Smooth muscle cell (in vitro differentiated cells): Measurements from ENCODE around the gene AGBL1. TPM values are rescaled to one million over a fixed set of nuclear protein-coding genes. Genes with fewer than 3 reads are reported as not detected.
A peak's percentile ranks its signal among the peaks of the same experiment; 100 is the strongest.
"Not testable (repeated sequence)": the region's sequence is repeated elsewhere in the genome, so short reads cannot be mapped to it uniquely, and the experiment has no call there.

Experiments used
- DNase-seq: peaks from one replicate; lab custom pipeline; 2025; ENCODE audit not compliant: unreplicated experiment; lab: John Stamatoyannopoulos, UW
- H2AFZ ChIP-seq: fragments of 200-600 bp; sonication (generic); 2 replicates; pipeline ENCODE4 v1.6.0; 2016; ENCODE audit warnings: antibody characterized with exemption, low read depth, mild to moderate bottlenecking
- H3F3A ChIP-seq: fragments of 200-600 bp; sonication (generic); 2 replicates; pipeline ENCODE4 v1.6.0; 2017; ENCODE audit warnings: antibody characterized with exemption, low read depth
- H3K27ac ChIP-seq: fragments of 200-600 bp; sonication (generic); 2 replicates; pipeline ENCODE4 v1.5.1; 2016; ENCODE audit warnings: low read depth, mild to moderate bottlenecking
- H3K27me3 ChIP-seq: fragments of 200-600 bp; sonication (generic); 2 replicates; pipeline ENCODE4 v1.6.1; 2016; ENCODE audit warnings: low read depth, mild to moderate bottlenecking
- H3K36me3 ChIP-seq: fragments of 200-600 bp; sonication (generic); 2 replicates; pipeline ENCODE4 v1.5.1; 2016; ENCODE audit warnings: low read depth
- H3K4me1 ChIP-seq: fragments of 200-600 bp; sonication (generic); 2 replicates; pipeline ENCODE4 v1.5.1; 2016; ENCODE audit warnings: low read depth
- H3K4me2 ChIP-seq: fragments of 200-600 bp; sonication (generic); 2 replicates; pipeline ENCODE4 v1.6.0; 2016; ENCODE audit warnings: mild to moderate bottlenecking
- H3K4me3 ChIP-seq: fragments of 200-600 bp; sonication (generic); 2 replicates; pipeline ENCODE4 v1.5.1; 2016; ENCODE audit warnings: mild to moderate bottlenecking
- H3K79me2 ChIP-seq: fragments of 200-600 bp; sonication (generic); 2 replicates; pipeline ENCODE4 v1.6.0; 2016; ENCODE audit warnings: low read depth, mild to moderate bottlenecking
- H3K9ac ChIP-seq: fragments of 200-600 bp; sonication (generic); 2 replicates; pipeline ENCODE4 v1.6.0; 2016; ENCODE audit warnings: low read depth
- H3K9me3 ChIP-seq: fragments of 200-600 bp; sonication (generic); replicated peaks from 2 replicates; pipeline ENCODE4 v1.5.1; 2016; ENCODE audit warnings: low read depth
- H4K20me1 ChIP-seq: fragments of 200-600 bp; sonication (generic); 2 replicates; pipeline ENCODE4 v1.6.0; 2016; ENCODE audit warnings: low read depth
- WGBS: methylation state at CpG from one replicate; pipeline ENCODE4 v1.1.7; 2016; ENCODE audit warnings: low lambda C conversion rate; 5-methylcytosine and 5-hydroxymethylcytosine counted together
- polyA plus RNA-seq: library from polyadenylated mRNA; unstranded; fragments of >200 nt; fragmentation: Nextera tagmentation; extraction: Ambion mirVana; gene quantifications from 2 replicates; pipeline ENCODE4 v1.2.1, GENCODE V29; 2016
- total RNA-seq: library from RNA; depleted of rRNA; stranded (reverse); fragments of >200 nt; gene quantifications from 2 replicates; pipeline ENCODE4 v1.2.3, GENCODE V29; 2014
- TF ChIP-seq, protein P1 (sequence below): fragments of 200-600 bp; sonication (generic); IDR thresholded peaks from 2 replicates; pipeline ENCODE4 v1.5.1; 2017; ENCODE audit warnings: borderline replicate concordance, mild to moderate bottlenecking, antibody characterized with exemption; ENCODE audit not compliant: insufficient read depth, poor library complexity, severe bottlenecking

The AGBL1 gene
- total and polyA plus RNA-seq, 2 experiments from 2014 or later: not detected

DNA sequence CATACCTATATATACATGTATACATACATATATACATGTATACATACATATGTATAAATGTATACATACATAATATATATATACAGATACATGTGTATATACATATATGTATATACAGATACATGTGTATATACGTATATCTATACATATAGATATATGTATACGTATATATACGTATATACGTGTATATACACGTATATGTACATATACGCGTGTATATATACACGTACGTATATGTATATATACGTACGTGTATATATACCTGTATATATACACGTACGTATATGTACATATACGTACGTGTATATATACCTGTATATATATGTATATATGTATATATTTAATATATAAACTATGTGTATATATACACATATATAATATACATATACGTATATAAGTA lies 955.2 kb downstream of the AGBL1 start:
- no peaks in the 10 kb centered on the region for H4K20me1 ChIP-seq
- H3K9ac ChIP-seq: no peak overlapping the region
- H3K4me2 ChIP-seq: no peak overlapping the region
- H2AFZ ChIP-seq: no peak overlapping the region
- H3K4me3 ChIP-seq: no peak overlapping the region
- no peaks in the 10 kb centered on the region for H3K36me3 ChIP-seq
- no peaks in the 10 kb centered on the region for H3F3A ChIP-seq
- TF ChIP-seq, protein P1, sequence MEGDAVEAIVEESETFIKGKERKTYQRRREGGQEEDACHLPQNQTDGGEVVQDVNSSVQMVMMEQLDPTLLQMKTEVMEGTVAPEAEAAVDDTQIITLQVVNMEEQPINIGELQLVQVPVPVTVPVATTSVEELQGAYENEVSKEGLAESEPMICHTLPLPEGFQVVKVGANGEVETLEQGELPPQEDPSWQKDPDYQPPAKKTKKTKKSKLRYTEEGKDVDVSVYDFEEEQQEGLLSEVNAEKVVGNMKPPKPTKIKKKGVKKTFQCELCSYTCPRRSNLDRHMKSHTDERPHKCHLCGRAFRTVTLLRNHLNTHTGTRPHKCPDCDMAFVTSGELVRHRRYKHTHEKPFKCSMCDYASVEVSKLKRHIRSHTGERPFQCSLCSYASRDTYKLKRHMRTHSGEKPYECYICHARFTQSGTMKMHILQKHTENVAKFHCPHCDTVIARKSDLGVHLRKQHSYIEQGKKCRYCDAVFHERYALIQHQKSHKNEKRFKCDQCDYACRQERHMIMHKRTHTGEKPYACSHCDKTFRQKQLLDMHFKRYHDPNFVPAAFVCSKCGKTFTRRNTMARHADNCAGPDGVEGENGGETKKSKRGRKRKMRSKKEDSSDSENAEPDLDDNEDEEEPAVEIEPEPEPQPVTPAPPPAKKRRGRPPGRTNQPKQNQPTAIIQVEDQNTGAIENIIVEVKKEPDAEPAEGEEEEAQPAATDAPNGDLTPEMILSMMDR: no peak
- 87% methylated on average over 12 of the region's 16 CpGs for WGBS
- no peaks in the 10 kb centered on the region for H3K9me3 ChIP-seq
- no peaks in the 10 kb centered on the region for H3K79me2 ChIP-seq
- no peaks in the 10 kb centered on the region for H3K27me3 ChIP-seq
- H3K27ac ChIP-seq: no peak overlapping the region
- H3K4me1 ChIP-seq: no peaks in the 10 kb centered on the region
- DNase-seq: no peak

DNA sequence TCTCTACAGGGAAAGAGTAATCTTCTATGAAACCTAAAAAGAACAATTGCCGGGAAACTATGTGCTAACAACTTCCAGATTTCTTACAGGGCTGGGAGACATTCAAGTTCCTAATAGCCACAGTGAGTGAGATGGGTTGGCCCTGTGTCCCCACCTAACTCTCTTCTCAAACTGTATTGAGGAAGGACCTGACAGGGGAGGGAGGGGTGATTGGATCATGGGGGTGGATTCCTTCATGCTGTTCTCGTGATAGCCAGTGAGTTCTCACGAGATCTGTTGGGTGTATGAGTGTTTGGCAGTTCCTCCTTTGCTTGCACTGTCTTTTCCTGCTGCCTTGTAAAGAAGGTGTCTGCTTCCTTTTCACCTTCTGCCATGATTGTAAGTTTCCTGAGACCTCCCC lies 958.7 kb downstream of the AGBL1 start:
- H4K20me1 ChIP-seq: no peaks in the 10 kb centered on the region
- peak overlapping the region; percentile 24 for H2AFZ ChIP-seq

DNA sequence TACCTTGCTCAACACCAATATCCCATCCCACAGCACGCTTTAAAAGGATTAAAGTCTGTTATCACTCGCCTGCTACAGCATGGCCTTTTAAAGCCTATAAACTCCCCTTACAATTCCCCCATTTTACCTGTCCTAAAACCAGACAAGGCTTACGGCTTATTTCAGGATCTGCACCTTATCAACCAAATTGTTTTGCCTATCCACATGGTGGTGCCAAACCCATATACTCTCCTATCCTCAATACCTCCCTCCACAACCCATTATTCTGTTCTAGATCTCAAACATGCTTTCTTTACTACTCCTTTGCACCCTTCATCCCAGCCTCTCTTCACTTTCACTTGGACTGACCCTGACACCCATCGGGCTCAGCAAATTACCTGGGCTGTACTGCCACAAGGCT lies 962.9 kb downstream of the AGBL1 start:
- DNase-seq, H3K4me2 ChIP-seq, H4K20me1 ChIP-seq, H3K9ac ChIP-seq, H3K4me3 ChIP-seq, H2AFZ ChIP-seq, H3K79me2 ChIP-seq, H3K9me3 ChIP-seq, H3K4me1 ChIP-seq, H3K36me3 ChIP-seq, H3F3A ChIP-seq, H3K27ac ChIP-seq, H3K27me3 ChIP-seq: not testable (repeated sequence)
- WGBS: 90% methylated on average over 4 of the region's 4 CpGs

More for the DNA sequence above, 958.7 kb downstream of the AGBL1 start:
- no peak overlapping the region for H3K27ac ChIP-seq
- no peaks in the 10 kb centered on the region for H3K9me3 ChIP-seq
- no peak for DNase-seq
- no peaks in the 10 kb centered on the region for H3K27me3 ChIP-seq
- no peaks in the 10 kb centered on the region for H3F3A ChIP-seq
- no peaks in the 10 kb centered on the region for H3K36me3 ChIP-seq
- no peaks in the 10 kb centered on the region for H3K79me2 ChIP-seq
- H3K9ac ChIP-seq: no peak overlapping the region
- TF ChIP-seq, protein P1: no peak
- no peak overlapping the region for H3K4me2 ChIP-seq
- no peak overlapping the region for H3K4me3 ChIP-seq
- 44% methylated on average over 3 of the region's 3 CpGs for WGBS
- no peaks in the 10 kb centered on the region for H3K4me1 ChIP-seq

DNA sequence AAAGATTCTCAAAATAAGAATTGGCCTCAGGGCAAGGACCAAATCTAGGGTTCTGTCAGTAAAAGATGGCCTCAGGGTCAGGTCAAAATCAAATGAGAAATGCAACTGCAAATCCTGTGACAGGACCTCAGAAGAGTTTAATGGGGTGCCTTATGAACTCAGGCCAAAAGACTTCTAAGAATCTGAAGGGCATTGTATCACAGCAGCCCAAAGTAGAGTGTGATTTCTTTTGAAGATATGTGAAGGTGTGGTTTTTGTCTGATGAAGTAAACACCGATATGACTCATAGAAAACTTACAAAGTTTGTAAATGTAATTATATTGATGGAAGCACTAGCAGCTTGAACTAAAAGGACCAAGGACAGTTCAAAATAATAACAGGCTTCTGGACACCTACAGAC lies 966.1 kb downstream of the AGBL1 start:
- DNase-seq: no peak
- Histone ChIP-seq H3F3A (no peaks in the 10 kb centered on the region), H2AFZ (no peak overlapping the region), H3K9me3 (no peaks in the 10 kb centered on the region), H3K27me3 (no peaks in the 10 kb centered on the region), H3K9ac (no peak overlapping the region), H3K4me1 (no peaks in the 10 kb centered on the region), H3K79me2 (no peaks in the 10 kb centered on the region), H3K27ac (peak overlapping the region; percentile 17), H4K20me1 (no peaks in the 10 kb centered on the region), H3K4me2 (no peak overlapping the region), H3K4me3 (no peak overlapping the region), H3K36me3 (no peaks in the 10 kb centered on the region)
- 58% methylated on average over 1 of the region's 1 CpG for WGBS
- TF ChIP-seq, protein P1: no peak
